ENCODE measurements around the gene LAGE3. TPM values are rescaled to one million over a fixed set of nuclear protein-coding genes. Genes with fewer than 3 reads are reported as not detected.
A peak's percentile ranks its signal among the peaks of the same experiment; 100 is the strongest.

LAGE3 gene
- total RNA-seq, 1 donor from 2014 or later = 18.0 TPM

DNA sequence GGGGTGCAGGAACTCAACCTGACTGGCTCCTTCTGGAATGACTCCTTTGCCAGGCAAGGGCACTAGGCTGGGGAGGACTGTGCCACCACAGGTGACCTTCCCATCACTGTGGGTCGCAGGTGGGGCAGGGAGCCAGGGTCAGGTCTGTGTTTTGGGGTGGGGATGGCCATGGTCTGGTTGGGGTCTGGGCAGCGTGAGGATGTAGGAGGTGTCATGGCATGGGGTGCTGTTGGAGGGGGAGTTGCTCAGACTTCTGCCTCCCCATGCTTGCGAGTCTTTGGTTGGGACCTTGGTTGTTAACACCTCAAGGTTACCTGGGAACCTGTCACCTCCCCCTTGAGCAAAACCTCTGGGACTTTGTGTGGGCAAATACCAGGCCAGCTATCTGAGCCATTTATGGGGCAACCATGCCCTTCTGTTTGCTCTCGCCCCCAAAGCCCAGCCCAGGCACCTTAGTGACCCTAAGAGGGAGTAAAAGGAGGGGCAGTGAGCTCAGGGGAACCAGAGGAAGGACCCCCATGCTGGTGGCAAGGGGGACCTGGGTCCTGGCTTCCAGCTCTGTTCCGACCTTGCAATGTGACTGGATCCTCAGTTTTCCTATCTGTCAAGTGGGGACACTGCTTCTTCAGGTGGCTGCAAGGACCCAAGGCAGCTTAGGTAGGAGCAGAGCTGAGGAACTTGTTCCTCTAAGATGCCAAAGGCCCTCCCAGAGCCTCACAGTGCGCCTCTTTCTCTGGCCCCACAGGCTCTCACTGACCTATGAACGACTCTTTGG, 44.5 kb downstream of the LAGE3 start:
- Histone ChIP-seq H3K36me3 (peaks cover 25% of the 10 kb centered on the region), H3K27ac (replicated peaks) (no peak overlapping the region), H3K4me3 (no peak overlapping the region), H3K9me3 (replicated peaks) (no peaks in the 10 kb centered on the region), H3K4me1 (peaks cover 36% of the 10 kb centered on the region), H3K27me3 (ENCODE audit: low read depth) (no peaks in the 10 kb centered on the region)
- TF ChIP-seq, protein P1, sequence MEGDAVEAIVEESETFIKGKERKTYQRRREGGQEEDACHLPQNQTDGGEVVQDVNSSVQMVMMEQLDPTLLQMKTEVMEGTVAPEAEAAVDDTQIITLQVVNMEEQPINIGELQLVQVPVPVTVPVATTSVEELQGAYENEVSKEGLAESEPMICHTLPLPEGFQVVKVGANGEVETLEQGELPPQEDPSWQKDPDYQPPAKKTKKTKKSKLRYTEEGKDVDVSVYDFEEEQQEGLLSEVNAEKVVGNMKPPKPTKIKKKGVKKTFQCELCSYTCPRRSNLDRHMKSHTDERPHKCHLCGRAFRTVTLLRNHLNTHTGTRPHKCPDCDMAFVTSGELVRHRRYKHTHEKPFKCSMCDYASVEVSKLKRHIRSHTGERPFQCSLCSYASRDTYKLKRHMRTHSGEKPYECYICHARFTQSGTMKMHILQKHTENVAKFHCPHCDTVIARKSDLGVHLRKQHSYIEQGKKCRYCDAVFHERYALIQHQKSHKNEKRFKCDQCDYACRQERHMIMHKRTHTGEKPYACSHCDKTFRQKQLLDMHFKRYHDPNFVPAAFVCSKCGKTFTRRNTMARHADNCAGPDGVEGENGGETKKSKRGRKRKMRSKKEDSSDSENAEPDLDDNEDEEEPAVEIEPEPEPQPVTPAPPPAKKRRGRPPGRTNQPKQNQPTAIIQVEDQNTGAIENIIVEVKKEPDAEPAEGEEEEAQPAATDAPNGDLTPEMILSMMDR (IDR thresholded peaks at IDR 0.05; ENCODE audit: borderline replicate concordance) = no peak
- DNase-seq = no peak
- intact Hi-C loops (cut with micrococcal nuclease) = no loop called here

DNA sequence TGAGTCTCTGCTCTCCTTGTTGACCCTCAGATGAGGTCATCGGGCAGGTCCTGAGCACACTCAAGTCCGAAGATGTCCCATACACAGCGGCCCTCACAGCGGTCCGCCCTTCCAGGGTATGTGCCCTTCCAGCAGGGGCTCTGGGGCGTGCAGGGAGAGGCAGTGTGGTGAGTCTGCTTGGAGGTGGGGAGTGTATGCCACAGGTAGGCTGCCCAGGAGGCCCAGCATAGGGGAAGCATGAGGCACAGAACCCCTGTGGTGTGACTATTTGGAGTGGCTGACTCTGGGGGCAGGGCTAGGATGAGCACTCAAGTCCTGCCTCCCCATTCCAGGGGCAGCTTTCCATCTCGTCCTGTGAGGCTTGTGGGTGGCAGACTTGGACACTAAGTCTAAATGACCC, 45.5 kb downstream of the LAGE3 start:
- intact Hi-C loops (cut with micrococcal nuclease) = no loop called here
- DNase-seq = no peak
- H3K9me3 ChIP-seq (replicated peaks) = no peaks in the 10 kb centered on the region
- H3K27me3 ChIP-seq (ENCODE audit: low read depth) = no peaks in the 10 kb centered on the region
- no peak overlapping the region for H3K27ac ChIP-seq (replicated peaks)
- H3K4me1 ChIP-seq = peaks cover 40% of the 10 kb centered on the region
- TF ChIP-seq, protein P1 (IDR thresholded peaks at IDR 0.05; ENCODE audit: borderline replicate concordance) = no peak
- peaks cover 25% of the 10 kb centered on the region for H3K36me3 ChIP-seq
- H3K4me3 ChIP-seq = no peak overlapping the region

DNA sequence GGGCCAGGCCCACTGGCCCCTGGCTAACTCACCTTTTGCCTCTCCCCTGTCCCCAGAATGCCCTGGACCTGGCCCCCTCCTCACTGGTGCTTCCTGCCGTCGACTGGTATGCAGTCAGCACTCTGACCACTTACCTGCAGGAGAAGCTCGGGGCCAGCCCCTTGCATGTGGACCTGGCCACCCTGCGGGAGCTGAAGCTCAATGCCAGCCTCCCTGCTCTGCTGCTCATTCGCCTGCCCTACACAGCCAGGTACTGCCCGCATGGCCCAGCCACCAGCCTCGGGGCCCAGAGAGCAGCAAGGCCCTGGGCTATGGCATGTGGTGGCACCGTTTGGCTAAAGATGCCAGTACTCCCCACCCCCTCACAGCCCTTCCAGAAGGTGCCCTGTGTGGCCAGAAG, 46.9 kb downstream of the LAGE3 start:
- no peak for DNase-seq
- H3K4me1 ChIP-seq = peaks cover 36% of the 10 kb centered on the region
- intact Hi-C loops (cut with micrococcal nuclease) = no loop called here
- no peaks in the 10 kb centered on the region for H3K9me3 ChIP-seq (replicated peaks)
- TF ChIP-seq, protein P1 (IDR thresholded peaks at IDR 0.05; ENCODE audit: borderline replicate concordance) = no peak
- no peaks in the 10 kb centered on the region for H3K27me3 ChIP-seq (ENCODE audit: low read depth)
- peaks cover 25% of the 10 kb centered on the region for H3K36me3 ChIP-seq
- no peak overlapping the region for H3K4me3 ChIP-seq
- no peak overlapping the region for H3K27ac ChIP-seq (replicated peaks)

DNA sequence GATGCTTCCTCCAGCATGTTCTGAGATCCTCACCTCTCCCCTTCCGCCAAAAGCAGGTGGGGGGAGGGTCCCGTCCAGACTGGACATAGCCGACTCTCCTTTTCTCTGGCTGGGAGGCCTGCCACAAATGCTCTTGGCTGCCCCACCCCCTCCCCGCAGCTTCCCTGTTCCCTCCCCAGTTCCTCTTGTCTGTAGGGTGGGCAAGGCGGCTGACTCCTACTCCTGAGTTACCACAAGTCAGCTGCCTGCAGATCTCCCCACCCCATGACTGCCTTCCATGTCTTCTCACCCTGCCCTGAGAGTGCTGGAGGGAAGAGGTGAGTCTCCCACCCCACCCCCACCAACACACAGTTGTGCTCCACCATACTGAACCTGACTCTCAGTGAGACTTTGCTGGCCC, 47.7 kb downstream of the LAGE3 start:
- no peak overlapping the region for H3K27ac ChIP-seq (replicated peaks)

DNA sequence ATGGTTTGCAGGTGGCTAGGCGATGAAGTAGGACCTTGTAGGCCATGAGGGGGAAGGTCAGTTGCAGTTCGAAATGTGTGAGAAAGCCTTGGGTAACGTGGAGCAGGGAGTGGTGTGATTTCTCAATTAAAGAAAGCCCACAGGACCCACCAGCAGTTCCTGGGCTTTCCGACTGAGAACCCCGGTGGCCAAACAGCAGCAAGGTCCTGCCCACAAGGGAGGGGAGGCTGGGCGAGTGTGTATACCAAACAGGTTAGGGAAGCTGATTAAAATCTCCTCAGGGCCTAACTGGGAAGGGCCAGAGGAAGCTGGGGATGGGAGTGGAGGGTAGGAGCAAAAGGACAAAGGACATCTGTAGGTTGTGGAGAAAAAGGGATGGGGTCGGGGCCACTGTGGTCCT, 48.2 kb downstream of the LAGE3 start:
- Histone ChIP-seq H3K36me3 (peaks cover 25% of the 10 kb centered on the region), H3K4me1 (peaks cover 31% of the 10 kb centered on the region), H3K27ac (replicated peaks) (peak overlapping the region; percentile 40), H3K4me3 (no peak overlapping the region), H3K27me3 (ENCODE audit: low read depth) (no peaks in the 10 kb centered on the region), H3K9me3 (replicated peaks) (no peaks in the 10 kb centered on the region)
- TF ChIP-seq, protein P1 (IDR thresholded peaks at IDR 0.05; ENCODE audit: borderline replicate concordance) = no peak
- intact Hi-C loops (cut with micrococcal nuclease) = no loop called here
- no peak for DNase-seq

More for the DNA sequence above, 47.7 kb downstream of the LAGE3 start:
- Histone ChIP-seq H3K4me3 (no peak overlapping the region), H3K9me3 (replicated peaks) (no peaks in the 10 kb centered on the region), H3K4me1 (peaks cover 35% of the 10 kb centered on the region), H3K27me3 (ENCODE audit: low read depth) (no peaks in the 10 kb centered on the region), H3K36me3 (peaks cover 25% of the 10 kb centered on the region)
- TF ChIP-seq, protein P1 (IDR thresholded peaks at IDR 0.05; ENCODE audit: borderline replicate concordance) = no peak
- DNase-seq = peak; percentile 38
- intact Hi-C loops (cut with micrococcal nuclease) = no loop called here

All from left ventricle myocardium inferior (tissue), 1 donor.